NCI-H1417 (cell line): ENCODE measurements around the gene DIAPH2.

Source experiments
- DNase-seq, 3 experiments: peaks; one replicate each; lab custom pipeline; 2025; lab: John Stamatoyannopoulos, UW

DIAPH2 gene

DNA sequence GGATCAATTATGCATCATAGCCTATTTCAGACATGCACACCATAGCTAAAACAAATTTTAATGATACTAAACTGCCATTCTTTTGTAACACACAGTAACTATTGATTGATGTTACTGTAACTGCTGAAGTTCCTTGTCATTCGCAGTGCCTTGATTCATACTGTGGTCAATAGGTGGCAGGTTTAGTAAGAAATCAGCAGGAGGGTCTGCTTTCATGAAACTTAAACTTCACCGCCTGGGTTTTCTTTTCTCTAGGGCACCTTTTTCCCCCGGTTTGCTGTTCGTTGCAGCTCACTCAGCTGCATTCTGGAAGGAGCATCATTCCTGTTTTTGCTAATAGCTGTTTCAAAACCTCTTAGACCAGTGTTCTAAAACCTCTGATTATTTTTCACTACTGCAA is 287.2 kb downstream of the DIAPH2 start:
- DNase-seq = no peak

DNA sequence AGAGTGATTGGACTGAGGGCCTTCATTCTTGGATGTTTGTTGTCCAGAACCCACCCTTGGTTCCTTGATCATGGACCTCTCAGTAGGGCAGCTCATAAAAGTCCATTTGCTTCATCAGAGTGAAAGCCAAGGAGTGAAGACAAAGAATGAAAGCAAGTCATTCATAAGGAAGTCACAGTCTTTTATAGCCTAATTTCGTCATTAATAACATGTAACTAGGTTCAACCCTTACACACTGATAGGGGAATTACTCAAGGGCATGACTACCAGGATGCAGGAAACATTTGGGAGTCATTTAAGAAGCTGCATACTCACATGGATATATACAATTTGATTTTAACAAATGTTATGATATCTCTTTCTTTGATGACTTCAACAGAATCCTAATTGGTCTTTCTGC is 294.3 kb downstream of the DIAPH2 start:
- DNase-seq = no peak

DNA sequence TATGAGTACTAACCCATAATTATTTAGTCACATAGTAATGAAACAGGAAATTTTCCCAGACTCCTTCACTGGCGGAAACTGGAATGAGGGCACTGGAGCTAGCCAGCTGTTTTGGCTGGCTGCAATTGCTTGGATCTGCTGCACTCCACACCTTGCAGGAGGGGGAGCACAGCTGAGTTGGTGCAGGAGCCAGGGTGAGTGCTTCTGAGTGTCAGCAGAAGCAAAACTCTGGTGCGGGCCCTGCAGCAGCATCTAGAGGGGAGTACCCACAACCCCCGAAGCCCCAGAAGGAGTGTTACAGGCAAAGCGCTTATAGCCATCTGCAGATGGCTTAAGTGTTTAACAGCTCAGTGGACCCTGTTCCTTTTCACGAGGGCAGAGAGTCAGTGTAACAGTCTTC is 295.1 kb downstream of the DIAPH2 start:
- DNase-seq = no peak

DNA sequence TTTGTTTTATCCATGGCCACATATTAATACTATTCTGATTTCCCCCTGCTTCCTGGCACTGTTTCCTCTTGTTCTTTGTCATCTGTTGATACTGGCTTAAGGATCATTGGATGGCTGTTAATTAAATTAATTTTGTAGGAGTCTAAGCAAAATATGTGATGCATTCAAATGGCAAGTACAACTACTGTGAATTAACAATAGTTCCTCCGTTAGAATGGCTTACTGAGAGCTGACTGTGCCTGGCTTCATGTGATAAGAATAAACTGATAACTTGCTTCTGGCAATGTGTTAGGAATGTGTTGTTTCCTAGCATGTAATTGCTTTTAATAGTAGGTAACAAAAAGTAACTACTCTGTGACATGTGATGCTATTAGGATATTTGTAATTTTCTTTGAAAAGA is 297.5 kb downstream of the DIAPH2 start:
- peak in 1 of 3 experiments; percentile 27 for DNase-seq

DNA sequence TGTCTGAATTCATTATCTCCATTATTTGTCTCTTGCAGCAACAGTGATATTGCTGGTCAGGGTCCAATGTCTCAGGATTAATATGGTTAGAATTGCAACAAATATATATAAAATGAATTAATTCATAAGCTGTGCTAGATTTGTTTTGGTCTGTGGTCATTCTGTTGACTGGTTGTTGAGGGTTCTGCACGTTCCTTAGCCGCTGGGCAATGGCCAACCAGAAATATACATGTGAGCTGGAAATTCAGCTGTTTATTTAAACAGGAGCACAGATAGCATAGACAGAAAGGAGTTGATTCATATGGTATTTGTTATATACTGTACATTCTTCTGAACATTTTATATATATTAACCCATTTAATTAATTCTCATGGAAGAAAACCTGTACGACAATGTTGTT is 299.9 kb downstream of the DIAPH2 start:
- DNase-seq = no peak

DNA sequence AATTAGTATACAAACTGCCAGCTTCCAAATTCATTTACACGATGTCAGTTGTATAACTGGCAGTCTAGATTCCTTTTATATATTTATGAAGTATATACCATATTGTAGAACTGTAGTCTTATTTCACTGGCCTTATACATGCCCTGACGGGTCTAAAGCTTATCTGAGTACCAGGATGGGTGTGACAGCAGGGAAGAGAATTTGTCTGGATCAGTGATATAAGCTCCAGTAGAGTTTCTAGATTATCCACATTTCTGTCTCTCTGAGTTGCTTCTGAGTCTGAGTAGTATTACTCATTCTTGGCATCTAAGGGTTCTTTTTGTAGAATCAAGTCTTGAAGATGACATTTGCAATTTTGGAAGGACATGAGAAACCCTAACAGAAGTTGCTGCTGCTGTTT is 300.4 kb downstream of the DIAPH2 start:
- no peak for DNase-seq

DNA sequence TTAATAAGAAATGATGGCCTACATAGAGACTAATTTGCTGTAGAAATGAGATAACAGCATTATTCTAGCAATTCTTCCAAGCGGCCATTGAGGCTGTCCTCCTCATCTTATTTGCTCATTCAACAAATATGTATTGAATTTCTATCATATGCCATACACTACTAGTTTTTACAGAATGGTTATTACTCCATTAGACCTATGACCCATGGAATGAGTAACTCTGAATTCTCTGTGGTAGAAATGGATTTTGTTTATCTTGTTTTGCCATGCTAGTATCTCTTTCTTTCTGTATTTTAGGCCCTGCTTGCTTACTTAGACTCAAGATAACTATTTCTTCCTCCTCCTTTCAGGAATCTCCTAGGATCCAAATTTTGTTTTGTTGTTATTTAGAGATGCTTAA is 302.6 kb downstream of the DIAPH2 start:
- no peak for DNase-seq

DNA sequence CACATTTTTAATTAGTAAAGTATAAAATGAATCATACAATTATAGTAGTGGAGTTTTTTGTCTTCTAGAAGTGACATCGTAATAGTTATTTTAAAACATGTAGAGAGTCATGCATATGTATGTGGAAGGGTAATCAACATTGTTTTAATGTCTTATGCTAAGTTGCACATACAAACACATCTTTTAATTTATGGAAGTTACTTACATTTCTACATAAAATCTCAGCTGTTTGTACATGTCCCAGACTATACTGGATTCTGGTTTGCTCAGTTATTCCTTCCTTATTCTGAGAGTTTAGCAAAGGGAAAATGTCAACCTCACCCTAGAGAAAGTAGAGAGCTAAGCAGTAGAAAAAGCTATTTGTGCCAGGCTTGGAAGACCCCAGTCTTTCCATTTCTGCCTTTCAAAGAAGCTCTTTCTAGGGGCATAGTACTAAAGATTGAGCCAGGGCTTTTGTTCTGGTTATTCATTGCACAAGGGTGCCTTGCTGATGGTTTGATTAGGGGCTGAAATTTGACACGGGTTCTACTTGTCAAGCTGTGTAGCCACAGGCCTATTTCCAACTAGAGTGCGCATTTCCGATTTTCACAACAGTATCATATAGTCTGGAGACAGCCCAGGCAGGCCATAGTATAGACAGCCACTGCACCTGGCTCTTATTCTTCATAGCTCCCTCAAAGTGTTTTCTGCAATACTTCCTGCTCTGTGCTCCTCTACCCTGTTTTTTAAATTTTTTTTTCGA is 305.4 kb downstream of the DIAPH2 start:
- peak in 1 of 3 experiments; percentile 36 for DNase-seq

DNA sequence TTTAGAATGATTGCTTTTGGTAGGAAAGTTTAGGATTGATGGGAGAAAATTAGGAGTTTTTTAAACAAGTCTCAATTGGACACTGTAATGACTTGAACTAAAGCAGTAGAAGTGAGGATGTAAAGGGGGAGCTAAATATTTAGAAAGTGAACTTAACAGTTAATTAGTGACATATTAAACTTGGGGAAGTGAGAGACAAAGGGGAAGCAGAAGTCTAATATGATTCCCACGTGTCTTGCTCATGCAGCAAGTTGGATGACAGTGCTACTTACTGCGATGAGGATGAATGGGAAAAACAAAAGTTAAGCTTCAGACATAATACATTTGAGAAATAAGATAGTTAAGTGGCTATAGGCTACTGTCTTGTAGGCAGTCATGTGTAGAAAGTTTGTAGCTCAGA is 309.5 kb downstream of the DIAPH2 start:
- no peak for DNase-seq

DNA sequence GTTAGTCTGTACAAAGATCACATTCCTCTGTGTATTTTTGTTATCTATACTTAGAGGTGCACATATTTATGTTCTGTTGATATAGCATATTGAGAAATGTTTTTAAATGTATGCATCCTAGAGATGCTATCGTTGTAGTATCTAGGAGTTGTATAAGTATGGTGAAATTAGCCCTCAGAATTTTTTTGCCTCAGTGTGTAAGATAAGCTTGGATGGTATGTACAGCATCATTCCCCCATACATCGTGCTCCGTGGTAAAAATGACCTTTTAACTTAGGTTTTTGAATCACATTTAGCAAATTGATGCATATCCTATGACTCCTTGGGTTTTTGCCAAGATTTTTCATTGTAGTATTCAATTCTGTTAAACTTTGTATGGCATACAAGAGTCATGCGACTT is 312.6 kb downstream of the DIAPH2 start:
- no peak for DNase-seq

DNA sequence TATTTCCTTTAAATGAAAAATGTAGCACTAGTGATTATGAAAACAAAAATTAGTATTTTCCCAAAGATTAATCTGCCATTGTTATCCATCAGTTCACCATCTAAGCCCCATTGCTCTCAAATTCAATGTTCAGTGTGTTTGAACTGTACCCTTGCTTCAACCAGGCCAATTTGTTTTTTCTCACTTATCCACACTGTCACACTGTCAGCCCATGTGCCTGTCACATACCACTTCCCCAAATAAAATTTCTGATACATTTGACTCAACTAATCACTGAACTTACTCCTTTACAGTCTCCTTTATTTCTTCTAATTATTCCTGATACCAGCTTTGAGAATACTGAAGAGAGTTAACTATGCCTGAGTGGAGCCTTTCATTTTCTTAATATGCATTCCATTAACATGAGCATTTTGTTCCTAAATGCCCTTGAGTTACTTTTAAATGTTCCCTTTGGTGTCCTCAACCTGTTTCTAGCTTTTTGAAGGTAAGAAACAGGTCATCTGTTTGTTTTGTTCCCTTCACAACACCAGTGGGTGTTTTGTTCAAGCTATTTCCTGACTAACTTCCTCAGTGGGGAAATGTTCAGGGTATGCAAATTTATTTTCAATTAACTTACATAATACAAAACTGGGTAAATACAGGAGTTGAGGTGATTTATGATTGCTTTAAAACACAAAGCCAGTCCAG is 316.2 kb downstream of the DIAPH2 start:
- DNase-seq = no peak

DNA sequence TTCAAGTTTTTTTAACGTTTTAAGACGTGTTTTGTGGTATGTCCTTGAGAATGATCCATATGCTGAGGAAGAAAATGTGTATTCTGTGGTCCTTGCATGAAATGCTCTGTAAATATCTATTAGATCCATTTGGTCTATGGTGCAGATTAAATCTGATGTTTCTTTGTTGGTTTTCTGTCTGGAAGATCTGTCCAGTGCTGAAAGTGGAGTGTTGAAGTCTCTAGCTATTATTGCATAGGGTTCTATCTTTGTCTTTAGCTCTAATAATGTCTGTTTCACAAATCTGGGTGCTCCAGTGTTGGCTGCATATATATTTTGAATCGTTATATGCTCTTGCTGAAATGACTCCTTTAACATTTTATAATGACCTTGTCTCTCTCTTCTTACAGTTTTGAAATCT is 321.5 kb downstream of the DIAPH2 start:
- DNase-seq = no peak

DNA sequence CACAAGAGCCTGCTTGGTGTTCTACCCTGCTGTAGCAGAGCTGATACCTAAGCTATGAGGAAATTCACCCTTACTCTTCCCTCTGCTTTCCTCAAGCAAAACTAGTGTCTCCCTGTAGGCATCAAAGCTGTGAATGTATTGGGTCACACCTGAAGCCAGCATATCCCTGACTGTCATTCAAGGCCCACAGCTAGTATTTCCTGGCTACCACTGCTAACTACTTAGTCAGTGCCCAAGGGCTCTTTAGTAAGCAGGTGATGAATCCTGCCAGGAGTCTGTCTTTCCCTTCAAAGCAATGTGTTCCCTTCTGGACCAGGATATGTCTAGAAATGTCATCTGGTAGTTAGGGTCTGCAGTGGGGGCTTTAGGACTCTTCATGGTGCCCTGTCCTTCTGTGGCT is 324.7 kb downstream of the DIAPH2 start:
- DNase-seq = no peak

DNA sequence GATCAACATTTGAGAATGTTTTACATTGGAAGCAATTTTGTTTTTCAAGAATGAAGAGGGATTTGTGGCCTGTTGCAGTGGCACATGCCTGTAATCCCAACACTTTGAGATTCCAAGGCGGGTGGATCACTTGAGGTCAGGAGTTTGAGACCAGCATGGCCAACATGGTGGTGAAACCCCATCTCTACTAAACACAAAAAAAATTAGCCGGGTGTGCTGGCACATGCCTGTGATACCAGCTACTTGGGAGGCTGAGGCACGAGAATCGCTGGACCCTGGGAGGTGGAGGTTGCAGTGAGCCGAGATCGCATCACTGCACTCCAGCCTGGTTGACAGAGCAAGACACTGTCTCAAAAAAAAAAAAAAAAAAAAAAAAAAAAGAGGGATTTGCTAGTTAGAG is 326.9 kb downstream of the DIAPH2 start:
- DNase-seq = no peak

DNA sequence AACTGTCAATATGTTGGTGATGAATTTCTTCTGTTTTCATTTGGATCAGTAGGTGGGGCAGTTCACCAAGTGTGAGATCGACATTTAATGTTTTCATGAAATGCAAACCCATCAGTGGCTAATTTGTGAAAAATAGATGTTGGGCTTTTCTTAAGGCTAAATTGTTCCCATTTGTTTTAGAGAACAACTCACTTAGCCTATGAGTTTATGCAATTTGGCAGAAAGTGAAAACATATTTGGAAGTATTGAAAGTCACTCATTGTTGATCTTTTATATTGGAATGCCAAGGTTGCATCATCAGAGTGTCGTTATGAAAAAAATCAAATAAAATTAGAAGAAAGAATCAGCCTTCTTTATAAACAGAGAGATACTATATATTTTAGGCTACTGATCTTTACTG is 331.5 kb downstream of the DIAPH2 start:
- DNase-seq = peak in 1 of 3 experiments; percentile 19

DNA sequence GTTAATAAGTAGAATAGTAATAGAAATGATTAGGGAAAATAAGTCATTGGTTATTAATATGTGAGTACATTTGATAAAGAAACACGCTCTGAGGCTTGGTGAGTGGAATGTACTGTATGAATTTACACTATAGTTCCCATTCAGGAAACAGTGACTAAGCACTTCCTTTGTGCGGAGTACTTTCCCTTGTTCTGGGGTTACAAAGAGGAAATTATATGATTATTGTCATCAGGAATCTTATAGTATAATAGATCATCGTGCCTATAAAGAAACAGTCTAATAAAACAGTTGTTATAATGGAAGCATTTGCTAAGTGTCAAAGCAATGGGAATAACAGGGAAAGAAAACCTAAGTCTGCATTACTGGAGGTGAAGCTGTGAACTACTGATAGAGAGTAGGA is 337.0 kb downstream of the DIAPH2 start:
- peak in 1 of 3 experiments; percentile 12 for DNase-seq

DNA sequence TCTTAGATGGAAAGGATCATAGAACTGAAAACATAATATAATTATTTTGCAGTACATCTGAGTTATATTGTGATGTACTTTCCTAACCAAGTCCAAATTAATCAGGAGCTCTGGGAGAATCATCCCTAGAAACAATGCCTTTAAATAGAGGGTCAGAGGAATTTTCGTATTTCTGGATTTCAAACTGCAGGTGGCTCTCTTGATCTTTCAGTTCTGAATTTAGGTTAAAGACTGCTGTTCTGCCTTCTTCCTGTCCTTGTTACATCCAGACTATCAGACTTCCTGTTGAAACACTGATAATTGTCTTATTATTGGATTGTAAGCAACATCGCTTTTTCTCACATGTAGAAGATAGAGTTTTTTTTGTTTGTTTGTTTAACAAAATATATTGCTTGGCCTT is 341.8 kb downstream of the DIAPH2 start:
- DNase-seq = peak in 2 of 3 experiments; percentile 24 to 68

DNA sequence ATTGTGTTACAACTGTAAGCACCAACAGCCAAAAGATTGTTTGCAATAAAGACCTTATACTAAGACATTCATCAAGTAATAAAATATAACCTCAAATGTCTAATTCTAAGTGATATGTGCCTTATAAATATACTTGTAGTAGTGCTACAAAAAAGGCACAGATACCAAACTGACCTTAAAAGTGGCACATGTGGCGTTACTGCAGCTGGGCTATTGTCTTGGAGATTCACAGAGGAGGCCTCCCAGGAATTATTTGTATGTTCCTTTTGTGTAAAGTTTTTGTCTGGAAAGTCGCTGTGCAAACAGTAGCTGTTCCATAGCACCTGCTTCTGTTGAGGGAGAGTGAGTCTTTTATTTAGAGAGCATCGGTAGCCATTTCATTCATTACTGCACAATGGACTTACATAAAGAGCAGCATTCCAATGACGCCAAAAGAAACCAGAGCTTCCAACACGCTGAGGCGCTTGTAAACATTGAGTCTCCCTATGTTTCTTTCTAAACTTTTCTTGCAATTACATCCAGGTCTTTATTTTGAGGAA is 342.8 kb downstream of the DIAPH2 start:
- DNase-seq = peak; percentile 4 to 89 (median 42)

DNA sequence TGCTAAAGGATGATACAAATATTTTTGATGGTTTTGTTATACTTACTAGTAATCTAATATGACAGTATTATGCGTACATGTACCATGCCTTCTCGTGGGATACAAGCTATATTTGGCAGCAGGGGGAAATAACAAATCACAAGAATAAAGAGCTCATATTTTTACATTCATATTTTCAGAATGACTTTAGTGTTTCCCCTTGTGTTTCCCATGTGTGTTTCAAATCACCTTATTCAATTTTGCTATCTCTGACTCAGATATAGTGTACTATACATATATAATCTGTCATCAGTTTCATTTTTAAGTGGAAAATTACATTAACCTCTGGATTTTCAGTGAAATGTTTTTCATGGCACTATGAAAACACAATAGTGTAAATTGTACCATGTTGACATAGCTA is 345.8 kb downstream of the DIAPH2 start:
- no peak for DNase-seq

DNA sequence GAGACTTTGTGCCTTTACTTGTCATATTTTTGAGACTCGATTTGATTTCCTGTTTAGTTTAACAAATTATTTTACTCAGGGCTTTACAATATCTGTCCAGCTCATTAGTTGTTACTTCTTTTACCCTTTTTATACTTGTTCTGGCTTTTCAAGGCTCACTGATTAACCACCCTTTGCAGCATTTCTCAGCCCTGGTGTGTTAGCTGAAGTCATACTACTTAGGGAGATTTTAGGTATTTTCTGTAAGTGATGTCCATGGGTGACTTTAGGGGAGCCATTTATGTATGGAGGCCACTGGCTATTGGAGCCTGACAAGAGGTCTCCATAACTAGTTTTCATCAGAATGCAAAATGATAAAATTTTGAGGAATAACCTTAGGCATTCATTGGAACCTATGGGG is 346.3 kb downstream of the DIAPH2 start:
- no peak for DNase-seq

DNA sequence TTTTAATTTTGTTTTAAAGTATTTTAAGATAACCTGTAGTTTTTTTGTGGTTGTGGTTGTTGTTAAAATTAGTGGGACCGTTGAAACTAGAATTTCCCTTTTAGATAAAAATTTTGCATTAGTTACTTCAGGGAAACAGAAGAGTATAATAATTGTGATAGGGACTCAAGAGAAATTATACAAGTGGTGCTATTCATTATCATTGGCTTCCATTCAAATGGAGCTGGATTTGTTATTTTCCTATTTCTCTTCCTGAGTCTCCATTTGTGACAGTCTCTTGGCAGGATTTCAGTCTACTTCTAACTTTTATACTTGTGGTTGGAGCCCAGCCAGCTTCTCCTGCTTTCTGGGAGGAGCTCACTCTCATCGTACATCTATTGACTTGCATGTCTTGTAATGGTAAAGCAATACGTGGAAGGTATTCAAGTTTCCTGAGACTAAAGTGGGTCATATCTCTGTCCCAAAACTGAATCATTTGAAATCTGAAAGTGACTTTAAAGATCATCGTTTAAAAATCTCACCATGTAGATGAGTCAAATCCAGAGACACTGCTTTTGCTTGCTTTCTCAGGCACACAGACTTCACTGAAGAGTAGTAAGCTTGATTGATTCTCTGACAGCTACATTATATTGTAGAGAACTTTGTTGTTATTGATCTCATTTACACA is 354.9 kb downstream of the DIAPH2 start:
- no peak for DNase-seq

DNA sequence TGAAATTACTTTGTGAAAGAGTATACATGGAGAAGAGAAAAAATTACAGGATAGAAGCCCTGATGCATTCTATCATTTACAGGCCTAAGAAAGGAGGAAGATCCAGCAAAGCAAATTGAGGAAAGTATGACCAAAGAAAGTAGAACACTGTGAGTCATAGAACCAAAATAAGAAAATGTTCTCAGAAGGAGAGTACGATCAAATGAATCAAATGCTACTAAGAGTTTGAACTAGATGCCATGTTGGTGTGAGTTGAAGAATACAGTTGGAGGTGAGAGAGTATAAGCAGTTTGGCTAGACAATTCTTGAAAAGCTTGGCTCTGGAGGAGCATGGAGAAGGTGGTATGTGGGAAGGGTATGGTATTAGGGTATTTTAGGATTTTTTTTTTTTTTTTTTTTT is 360.8 kb downstream of the DIAPH2 start:
- DNase-seq = no peak

DNA sequence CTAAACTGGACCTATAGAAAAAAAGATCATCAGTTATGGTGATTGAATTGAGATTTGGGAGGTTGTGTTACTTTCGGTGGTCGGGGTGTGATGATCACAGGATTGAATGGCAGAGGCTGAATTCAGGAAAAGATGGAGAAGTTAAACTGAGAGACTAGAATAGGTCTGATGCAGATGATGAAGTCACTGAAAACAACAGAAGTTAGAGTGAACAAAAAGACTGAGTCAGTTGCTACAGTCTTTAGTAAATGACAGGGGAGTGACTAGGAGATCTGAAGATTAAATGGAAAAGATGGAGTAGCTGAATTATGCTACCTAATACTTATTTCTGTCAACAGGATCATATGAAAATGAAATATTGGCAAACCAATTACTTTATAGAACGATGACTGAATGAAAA is 362.2 kb downstream of the DIAPH2 start:
- DNase-seq = peak in 1 of 3 experiments; percentile 8
